Fibroblast of pulmonary artery (primary cell): Measurements from ENCODE around the gene GATD1.
A peak's percentile ranks its signal among the peaks of the same experiment; 100 is the strongest.
"Not testable (repeated sequence)": the region's sequence is repeated elsewhere in the genome, so short reads cannot be mapped to it uniquely, and the experiment has no call there.

Experiments used
- DNase-seq: peaks from one replicate; pipeline ENCODE4 v3.0.0-alpha.2; 2010; ENCODE audit warnings: low read depth
- H3K4me3 ChIP-seq: replicated peaks from 2 replicates; pipeline ENCODE4 v1.5.1; 2011; ENCODE audit warnings: low read depth, mild to moderate bottlenecking, control low read depth, low read length, moderate library complexity
- TF ChIP-seq, protein P1 (sequence below): IDR thresholded peaks from 2 replicates; pipeline ENCODE4 v1.5.1; 2011; ENCODE audit warnings: mild to moderate bottlenecking, control low read depth, low read length, inconsistent platforms; ENCODE audit errors: missing control alignments

The GATD1 gene

DNA sequence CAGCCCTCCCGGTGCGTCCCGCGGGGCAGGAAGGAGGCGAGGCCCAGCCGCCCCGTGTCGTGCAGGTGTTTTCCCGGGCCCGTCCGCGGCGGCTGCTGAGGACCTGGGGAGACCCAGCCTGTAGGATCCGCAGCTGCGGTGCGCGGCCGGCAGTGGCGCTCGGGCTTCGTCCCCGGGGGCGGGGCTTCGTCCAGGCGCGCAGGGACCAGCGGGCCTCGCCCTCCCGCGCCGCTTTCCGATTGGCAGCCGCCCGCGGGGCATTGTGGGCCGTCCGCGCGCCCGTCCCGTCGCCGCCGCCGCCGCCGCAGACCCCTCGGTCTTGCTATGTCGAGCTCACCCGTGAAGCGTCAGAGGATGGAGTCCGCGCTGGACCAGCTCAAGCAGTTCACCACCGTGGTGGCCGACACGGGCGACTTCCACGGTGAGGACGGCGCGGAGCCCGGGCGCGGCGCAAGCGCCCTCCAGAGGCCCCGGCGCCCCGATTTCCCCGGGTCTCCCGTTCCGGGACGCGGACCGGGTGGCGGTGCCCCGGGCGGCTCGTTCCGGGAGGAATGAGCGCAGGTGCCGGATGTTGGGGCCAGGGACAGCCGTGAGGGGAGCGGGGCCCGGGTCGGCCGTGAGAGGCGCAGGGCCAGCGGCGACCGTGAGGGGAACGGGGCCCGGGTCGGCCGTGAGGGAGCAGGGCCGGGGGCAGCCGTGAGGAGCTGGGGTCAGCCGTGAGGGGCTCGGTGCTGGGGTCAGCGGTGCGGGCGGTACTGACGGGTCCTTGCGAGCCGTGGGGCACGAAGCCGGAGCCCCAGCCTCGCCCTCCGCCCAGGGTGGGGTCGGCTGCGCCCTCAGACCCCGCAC is 29.9 kb downstream of the GATD1 start, which contains the start of gene TALDO1:
TSS of gene TALDO1 (plus strand) at position 307 of the 849 bp plus-strand sequence. CDS start at position 325, 18 bp downstream.
- DNase-seq: peak; percentile 80
- TF ChIP-seq, protein P1, sequence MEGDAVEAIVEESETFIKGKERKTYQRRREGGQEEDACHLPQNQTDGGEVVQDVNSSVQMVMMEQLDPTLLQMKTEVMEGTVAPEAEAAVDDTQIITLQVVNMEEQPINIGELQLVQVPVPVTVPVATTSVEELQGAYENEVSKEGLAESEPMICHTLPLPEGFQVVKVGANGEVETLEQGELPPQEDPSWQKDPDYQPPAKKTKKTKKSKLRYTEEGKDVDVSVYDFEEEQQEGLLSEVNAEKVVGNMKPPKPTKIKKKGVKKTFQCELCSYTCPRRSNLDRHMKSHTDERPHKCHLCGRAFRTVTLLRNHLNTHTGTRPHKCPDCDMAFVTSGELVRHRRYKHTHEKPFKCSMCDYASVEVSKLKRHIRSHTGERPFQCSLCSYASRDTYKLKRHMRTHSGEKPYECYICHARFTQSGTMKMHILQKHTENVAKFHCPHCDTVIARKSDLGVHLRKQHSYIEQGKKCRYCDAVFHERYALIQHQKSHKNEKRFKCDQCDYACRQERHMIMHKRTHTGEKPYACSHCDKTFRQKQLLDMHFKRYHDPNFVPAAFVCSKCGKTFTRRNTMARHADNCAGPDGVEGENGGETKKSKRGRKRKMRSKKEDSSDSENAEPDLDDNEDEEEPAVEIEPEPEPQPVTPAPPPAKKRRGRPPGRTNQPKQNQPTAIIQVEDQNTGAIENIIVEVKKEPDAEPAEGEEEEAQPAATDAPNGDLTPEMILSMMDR: no peak
- peak within 1 kb of the TSS; percentile 70 for H3K4me3 ChIP-seq

DNA sequence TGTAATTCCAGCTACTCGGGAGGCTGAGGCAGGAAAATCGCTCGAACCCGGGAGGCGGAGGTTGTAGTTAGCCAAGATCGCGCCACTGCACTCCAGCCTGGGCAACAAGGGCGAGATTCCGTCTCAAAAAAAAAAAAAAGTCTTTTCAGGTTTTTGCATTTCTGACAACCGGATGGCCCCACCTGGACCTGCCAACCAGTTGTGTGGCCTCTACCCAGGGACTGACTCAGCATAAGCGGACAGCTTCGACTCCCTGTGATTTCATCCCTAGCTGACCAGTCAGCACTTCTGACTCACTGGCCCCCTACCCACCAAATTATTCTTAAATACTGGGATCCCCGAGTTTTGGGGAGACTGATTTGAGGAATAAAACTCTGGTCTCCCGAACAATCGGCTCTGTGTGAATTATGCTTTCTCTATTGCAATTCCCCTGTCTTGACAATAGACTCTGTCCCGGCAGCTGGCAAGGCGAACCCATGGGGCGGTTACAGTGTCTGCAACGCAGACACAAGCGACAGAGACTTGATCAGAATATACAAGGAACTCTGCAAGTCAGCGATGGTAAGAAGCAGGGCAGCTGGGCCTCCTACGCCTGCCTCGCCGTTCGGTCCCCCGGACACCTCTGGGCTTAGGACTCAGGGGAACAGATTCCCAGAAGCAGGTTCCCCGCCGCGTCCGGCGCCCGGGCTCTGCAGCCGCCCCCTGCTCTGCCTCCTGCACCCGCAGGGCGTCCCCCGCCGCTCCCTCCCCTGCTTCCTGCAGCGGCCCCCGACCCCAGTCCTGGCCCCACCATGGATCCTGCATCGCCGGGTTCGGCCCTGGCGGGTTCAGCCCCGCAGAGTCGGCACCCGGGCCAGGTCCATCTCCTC is 30.8 kb downstream of the GATD1 start:
- TF ChIP-seq, protein P1: no peak
- H3K4me3 ChIP-seq: peak overlapping the region; percentile 70
- DNase-seq: no peak

DNA sequence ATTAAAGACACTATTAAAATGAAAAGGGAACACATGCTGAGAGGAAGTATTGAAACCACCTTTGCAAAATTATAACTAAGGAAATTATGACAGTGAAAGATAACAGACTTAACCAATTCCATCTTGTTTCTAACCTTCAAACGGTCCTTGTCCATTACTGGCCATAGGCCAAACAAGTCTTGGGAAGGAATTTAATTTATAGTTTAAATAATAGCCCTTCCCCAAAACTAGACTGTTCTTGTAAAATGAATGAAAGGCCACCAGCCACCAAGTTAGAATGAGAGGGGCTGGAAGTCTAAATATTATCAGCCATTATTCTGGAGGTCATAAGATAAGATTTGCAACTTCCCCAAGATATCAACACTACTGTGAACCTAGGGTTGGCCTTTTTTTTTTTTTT is 31.9 kb downstream of the GATD1 start:
- DNase-seq: no peak
- TF ChIP-seq, protein P1: no peak
- H3K4me3 ChIP-seq: no peak overlapping the region

DNA sequence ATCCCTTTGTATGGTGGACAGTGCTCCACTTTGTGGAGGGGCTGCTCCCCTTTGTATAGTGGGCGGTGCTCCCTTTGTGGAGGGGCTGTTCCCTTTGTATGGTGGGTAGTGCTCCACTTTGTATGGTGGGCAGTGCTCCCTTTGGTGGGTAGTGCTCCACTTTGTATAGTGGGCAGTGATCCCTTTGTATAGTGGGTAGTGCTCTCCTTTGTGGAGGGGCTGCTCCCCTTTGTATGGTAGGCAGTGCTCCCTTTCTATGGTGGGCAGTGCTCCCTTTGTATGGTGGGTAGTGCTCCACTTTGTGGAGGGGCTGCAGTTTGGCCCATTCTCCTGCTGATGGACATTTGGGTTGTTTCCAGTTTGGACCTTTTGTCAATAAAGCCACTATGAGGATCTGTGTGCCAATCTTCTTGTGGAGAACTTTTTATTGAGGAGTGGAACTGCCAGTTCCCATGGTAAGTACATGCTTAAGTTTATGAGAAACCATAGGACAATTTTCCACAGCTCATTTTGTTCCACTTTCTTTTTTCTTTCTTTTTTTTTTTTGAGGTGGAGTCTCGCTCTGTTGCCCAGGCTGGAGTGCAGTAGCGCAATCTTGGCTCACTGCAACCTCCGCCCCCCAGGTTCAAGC is 34.6 kb downstream of the GATD1 start:
- TF ChIP-seq, protein P1: no peak
- no peak overlapping the region for H3K4me3 ChIP-seq
- DNase-seq: no peak

DNA sequence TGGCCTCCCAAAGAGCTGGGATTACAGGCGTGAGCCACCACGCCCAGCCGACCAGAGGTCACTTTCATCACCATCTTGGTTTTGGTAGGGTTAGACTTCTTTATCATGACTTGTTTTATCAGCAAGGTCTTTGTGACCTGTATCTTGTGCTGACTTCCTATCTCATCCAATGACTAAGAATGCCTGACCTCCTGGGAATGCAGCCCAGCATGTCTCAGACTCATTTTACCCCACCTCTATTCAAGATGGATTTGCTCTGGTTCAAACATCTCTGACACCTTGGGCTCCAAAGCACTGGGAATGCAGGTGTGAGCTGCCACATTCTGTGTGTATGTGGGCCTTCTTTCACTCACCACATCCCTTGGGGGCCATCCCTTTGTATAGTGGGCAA is 35.1 kb downstream of the GATD1 start:
- TF ChIP-seq, protein P1: no peak
- H3K4me3 ChIP-seq: no peak overlapping the region
- DNase-seq: no peak

DNA sequence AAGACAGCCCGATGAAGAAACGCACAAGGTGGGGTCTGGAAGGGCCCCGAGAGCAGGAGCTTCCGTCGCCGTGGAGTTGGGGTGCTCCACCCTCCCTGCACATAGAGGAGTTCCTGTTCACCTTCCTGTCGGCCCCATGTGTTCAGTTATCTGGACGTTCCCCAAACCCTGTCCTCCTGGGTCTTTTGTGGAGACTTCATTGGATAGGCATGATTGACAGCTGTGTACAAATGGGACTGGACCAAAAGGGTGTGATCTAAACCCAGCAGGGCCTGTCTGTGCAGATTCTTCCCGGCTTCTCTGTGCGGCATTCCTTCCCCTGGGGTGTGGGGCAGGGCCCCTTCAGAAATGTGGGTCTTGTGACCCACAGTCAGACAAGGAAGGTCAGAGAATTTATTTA is 39.4 kb downstream of the GATD1 start:
- not testable (repeated sequence) for H3K4me3 ChIP-seq

DNA sequence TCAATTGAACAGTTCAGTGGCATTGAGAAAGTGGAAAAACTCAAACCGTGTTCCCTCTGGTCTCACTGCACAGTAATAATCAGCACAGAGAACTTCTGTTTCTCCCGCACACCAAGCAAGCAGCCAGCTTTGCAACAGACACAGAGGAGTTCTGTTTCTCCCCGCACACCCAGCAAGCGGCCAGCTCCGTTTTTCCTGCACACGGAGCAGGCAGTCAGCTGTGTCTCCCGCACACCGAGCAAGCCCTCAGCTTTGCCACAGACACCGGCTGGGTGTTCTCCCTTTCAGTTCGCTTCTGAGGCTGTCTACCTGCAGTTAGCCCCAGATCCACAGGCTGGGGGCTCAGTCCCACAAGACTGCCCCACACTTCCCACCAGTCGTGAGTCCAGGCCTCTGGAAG is 39.9 kb downstream of the GATD1 start:
- H3K4me3 ChIP-seq: no peak overlapping the region
- TF ChIP-seq, protein P1: no peak
- DNase-seq: no peak

More for the DNA sequence above, 39.4 kb downstream of the GATD1 start:
- DNase-seq: not testable (repeated sequence)

DNA sequence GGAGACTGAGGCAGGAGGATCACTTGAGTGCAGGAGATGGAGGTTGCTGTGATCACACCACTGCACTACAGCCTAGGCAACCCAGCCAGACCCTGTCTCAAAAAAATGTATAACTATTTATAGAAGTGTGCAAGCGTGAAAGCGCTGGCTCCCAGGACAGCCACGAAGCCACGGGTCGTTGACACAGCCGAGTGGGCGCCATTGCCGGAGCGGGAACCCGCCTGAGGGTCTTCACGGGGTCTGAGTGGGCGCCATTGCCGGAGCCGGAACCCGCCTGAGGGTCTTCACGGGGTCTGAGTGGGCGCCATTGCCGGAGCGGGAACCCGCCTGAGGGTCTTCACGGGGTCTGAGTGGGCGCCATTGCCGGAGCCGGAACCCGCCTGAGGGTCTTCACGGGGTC is 42.7 kb downstream of the GATD1 start:
- DNase-seq, H3K4me3 ChIP-seq: not testable (repeated sequence)
